Dermis microvascular lymphatic vessel endothelial cell (primary cell): Measurements from ENCODE around the gene DSTN. TPM values are rescaled to one million over a fixed set of nuclear protein-coding genes. Genes with fewer than 3 reads are reported as not detected.

Experiments used
- DNase-seq, 2 donors: peaks; one replicate each; pipeline versions ENCODE4 v3.0.0 to v3.0.0-alpha.2; 2010; ENCODE audit warnings: low read depth in 2 of 2
- total RNA-seq: library from RNA; depleted of rRNA; stranded (reverse); fragments of >200 nt; gene quantifications from 2 replicates; pipeline ENCODE4 v1.2.1, GENCODE V29; 2014

The DSTN gene
- total RNA-seq, 1 donor from 2014 or later = 110 TPM

- DNase-seq = no peak
Measured at GRCh38 chr20:17622851-17623508, 53.1 kb downstream of the DSTN start.

- DNase-seq = no peak
Measured at GRCh38 chr20:17624070-17624469, 54.2 kb downstream of the DSTN start.

GRCh38 chr20:17624551-17625245 is 54.8 kb downstream of the DSTN start:
- DNase-seq = no peak

- DNase-seq = no peak
Measured at GRCh38 chr20:17625246-17626051, 55.6 kb downstream of the DSTN start.

- DNase-seq = no peak
Measured at GRCh38 chr20:17626217-17627007, 56.5 kb downstream of the DSTN start.

GRCh38 chr20:17627101-17627955 is 57.5 kb downstream of the DSTN start:
- no peak for DNase-seq

GRCh38 chr20:17628101-17628841 is 58.4 kb downstream of the DSTN start:
- DNase-seq = no peak

- no peak for DNase-seq
Measured at GRCh38 chr20:17629025-17629424, 59.1 kb downstream of the DSTN start.

GRCh38 chr20:17629678-17630089 is 59.8 kb downstream of the DSTN start:
- DNase-seq = no peak

GRCh38 chr20:17630151-17630805 is 60.4 kb downstream of the DSTN start:
- no peak for DNase-seq

GRCh38 chr20:17630806-17631195 is 60.9 kb downstream of the DSTN start:
- no peak for DNase-seq

- DNase-seq = no peak
Measured at GRCh38 chr20:17631576-17632319, 61.9 kb downstream of the DSTN start.

GRCh38 chr20:17633221-17633849 is 63.5 kb downstream of the DSTN start:
- DNase-seq = no peak

- no peak for DNase-seq
Measured at GRCh38 chr20:17633850-17634500, 64.1 kb downstream of the DSTN start.

GRCh38 chr20:17634661-17635331 is 64.9 kb downstream of the DSTN start:
- no peak for DNase-seq

GRCh38 chr20:17635332-17636244 is 65.7 kb downstream of the DSTN start:
- no peak for DNase-seq
